ENCODE measurements around the gene CBFA2T3.

CBFA2T3 gene

DNA sequence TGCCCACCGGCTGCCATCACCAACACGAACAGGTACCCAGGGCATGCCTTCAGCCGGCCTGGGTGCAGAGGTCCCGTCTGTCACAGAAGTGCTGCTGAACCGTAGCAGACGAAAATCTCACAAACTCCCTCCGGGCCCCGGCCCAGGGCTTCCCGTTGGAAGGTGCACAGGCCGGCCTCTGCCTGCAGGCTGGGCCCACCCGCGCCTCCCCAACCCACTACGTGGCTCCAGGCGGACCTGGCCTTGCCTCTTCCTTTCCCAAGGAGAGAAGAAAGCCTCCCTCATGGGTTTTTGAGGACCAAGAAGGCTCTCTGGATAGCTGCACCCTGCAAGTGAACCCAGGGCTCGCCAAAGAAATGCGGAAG is 65.1 kb downstream of the CBFA2T3 start:
- no peak for DNase-seq (ENCODE audit: low read depth)
- H3K4me3 ChIP-seq (ENCODE audit: low read length) = no peak overlapping the region
- TF ChIP-seq CTCF (conservative IDR thresholded peaks at IDR 0.05; ENCODE audit: low read depth, low read length) = no peak

- TF ChIP-seq CTCF (conservative IDR thresholded peaks at IDR 0.05; ENCODE audit: low read depth, low read length) = no peak
- DNase-seq (ENCODE audit: low read depth) = no peak
- H3K4me3 ChIP-seq (ENCODE audit: low read length) = no peak overlapping the region
Observed at GRCh38 chr16:88911136-88911945, 65.7 kb downstream of the CBFA2T3 start.

DNA sequence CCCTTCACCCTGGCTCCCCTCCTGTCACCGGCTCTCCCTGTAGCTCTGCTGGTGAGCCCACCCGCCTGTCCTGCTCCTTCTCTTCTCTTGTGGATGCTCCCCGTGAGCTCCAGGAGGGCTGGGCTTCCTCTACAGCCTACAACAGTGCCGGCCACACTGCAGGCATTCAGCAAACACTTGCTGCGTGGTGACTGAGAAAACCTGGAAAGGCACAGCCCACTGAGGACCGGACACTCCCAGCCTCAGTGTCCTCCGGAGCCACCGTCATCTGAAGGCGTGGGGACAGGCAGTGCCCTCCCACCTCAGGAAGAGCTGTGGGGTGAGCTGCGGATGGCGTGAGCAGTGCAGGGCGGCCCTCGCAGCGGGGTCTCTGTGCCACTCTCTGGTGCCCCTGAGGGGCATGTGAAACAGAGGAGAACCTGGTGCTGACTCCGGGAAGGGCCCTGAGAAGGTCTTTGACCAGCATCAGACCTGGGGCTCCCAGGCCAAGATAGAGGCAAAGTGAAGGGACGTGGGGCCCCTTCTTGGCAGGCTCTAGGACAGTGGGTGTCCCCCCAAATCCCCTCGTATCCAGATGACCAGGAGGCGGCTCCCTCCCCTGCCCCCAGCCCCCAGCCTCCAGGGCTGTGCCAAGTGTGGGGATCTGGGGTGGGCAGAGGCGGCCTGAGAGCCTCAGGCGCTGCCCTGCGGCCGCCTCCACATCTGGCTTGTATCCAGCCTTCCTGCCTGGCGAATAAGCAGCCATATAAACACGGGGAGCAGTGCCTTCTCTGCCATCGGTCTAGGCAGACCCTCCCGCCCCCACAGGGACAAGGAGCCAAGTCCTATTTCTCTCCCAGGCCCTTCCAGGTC is 66.5 kb downstream of the CBFA2T3 start:
- TF ChIP-seq CTCF (conservative IDR thresholded peaks at IDR 0.05; ENCODE audit: low read depth, low read length) = no peak
- H3K4me3 ChIP-seq (ENCODE audit: low read length) = no peak overlapping the region
- no peak for DNase-seq (ENCODE audit: low read depth)

GRCh38 chr16:88909431-88910210 is 67.4 kb downstream of the CBFA2T3 start:
- H3K4me3 ChIP-seq (ENCODE audit: low read length) = no peak overlapping the region
- DNase-seq (ENCODE audit: low read depth) = no peak
- no peak for TF ChIP-seq CTCF (conservative IDR thresholded peaks at IDR 0.05; ENCODE audit: low read depth, low read length)

DNA sequence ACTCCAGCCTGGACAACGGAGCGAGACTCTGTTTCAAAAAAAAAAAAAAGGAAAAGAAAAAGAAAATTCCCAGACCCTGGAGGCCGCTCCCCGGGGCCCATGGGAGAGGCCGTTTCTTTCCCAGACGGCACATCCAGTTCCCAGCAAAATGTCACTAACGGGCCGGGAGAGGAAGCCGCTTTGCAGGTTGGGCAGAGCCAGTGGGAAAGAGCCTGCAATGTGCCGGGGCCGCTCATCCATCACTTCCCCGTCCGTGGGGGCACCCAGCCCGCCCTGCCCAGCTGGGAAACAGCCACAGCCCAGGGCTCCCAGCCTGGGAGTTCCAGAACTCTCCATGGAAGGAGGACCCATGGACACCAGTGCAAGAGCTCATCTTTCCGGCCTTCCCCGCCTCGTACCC is 68.7 kb downstream of the CBFA2T3 start:
- DNase-seq (ENCODE audit: low read depth) = no peak
- no peak for TF ChIP-seq CTCF (conservative IDR thresholded peaks at IDR 0.05; ENCODE audit: low read depth, low read length)
- H3K4me3 ChIP-seq (ENCODE audit: low read length) = no peak overlapping the region

DNA sequence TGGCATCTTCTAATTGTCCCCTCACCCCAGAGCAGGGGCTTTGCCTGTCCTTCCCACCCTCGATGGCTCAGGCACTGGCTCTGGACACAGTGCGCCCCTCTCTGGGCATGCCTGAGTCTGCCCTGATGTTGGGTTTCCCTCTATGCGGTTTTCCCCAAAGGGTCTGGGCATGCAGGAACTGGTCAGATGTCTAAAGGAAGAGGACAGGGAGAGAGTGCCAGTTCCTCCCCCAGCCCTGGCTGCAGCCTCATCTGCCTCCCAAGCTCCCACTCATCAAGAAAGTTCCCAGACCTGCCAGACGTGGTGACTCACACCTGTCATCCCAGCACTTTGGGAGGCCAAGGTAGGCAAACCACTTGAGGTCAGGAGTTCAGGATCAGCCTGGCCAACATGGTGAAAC is 69.2 kb downstream of the CBFA2T3 start:
- no peak overlapping the region for H3K4me3 ChIP-seq (ENCODE audit: low read length)
- no peak for TF ChIP-seq CTCF (conservative IDR thresholded peaks at IDR 0.05; ENCODE audit: low read depth, low read length)
- DNase-seq (ENCODE audit: low read depth) = no peak

All from retinal pigment epithelial cell (primary cell).